MG63 (cell line): ENCODE data around the gene AKR1B1. TPM values are rescaled to one million over a fixed set of nuclear protein-coding genes. Genes with fewer than 3 reads are reported as not detected.

ENCODE experiments used
- DNase-seq: peaks from one replicate; pipeline ENCODE4 v3.0.0-alpha.2; 2020
- H3K27me3 ChIP-seq: fragments of 250-450 bp; sonication (Bioruptor Pico); 2 replicates; pipeline ENCODE4 v1.5.1; 2020; ENCODE audit warnings: mild to moderate bottlenecking, moderate library complexity
- H3K36me3 ChIP-seq: fragments of 250-450 bp; sonication (Bioruptor Pico); 2 replicates; pipeline ENCODE4 v1.5.1; 2020; ENCODE audit warnings: mild to moderate bottlenecking, moderate library complexity
- H3K4me3 ChIP-seq: fragments of 250-450 bp; sonication (Bioruptor Pico); 2 replicates; pipeline ENCODE4 v1.5.1; 2020; ENCODE audit warnings: mild to moderate bottlenecking, moderate library complexity
- H3K9me3 ChIP-seq: fragments of 250-450 bp; sonication (Bioruptor Pico); 2 replicates; pipeline ENCODE4 v1.5.1; 2020; ENCODE audit warnings: mild to moderate bottlenecking, moderate library complexity
- total RNA-seq: library from RNA; depleted of rRNA; stranded (reverse); fragments of >200 nt; shearing (Covaris generic); gene quantifications from 2 replicates; pipeline ENCODE4 v1.2.3, GENCODE V29; 2014; ENCODE audit warnings: low replicate concordance

Gene AKR1B1
- total RNA-seq, 1 experiment from 2014 or later, result 89.3 TPM

DNA sequence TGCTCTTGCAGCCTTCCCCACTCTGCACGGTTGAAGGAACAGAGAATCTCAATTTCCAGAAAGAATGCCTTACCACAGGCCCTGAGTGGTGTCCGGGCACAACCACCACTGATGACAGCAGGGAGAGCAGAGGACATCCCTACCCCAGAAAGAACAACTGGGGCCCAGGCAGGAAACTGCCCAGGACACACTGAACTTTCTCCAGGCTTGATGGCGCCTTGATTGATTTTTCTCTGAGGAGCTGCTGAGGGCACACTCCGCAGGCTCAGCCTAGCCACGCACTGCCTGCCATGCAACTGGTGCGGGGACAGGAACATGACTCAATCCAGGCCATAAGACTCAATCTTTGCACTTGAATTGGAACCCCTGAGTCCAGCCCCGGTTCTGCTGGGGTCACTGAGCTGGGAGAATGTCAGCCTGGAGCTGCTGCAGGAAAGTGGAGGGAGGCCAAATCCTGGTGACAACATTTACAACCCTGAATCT, 5.9 kb downstream of the AKR1B1 start:
- Histone ChIP-seq H3K4me3 (no peak overlapping the region), H3K9me3 (no peaks in the 10 kb centered on the region), H3K36me3 (peaks cover 8% of the 10 kb centered on the region), H3K27me3 (no peaks in the 10 kb centered on the region)
- DNase-seq, result no peak

DNA sequence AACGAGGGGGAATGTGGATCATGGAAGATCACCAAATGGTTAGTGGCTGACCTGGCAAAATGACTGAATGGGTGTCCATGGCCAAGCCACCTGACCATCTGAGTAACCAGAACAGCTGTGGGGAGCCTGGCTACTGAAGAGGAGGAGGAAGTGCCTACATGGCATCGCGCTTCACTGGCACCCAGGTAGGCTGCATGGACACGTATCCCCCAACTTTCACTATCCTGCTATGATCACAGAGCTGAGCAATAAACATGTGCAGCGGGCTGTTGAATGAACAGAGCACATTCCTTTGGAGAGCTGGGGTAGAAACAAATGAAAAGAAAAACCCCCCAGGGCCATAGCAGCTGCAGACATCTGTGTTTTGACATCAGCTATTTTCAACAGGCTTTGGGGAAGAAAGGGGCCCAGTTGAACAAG, 6.5 kb downstream of the AKR1B1 start:
- Histone ChIP-seq H3K36me3 (peaks cover 14% of the 10 kb centered on the region), H3K9me3 (no peaks in the 10 kb centered on the region), H3K27me3 (no peaks in the 10 kb centered on the region), H3K4me3 (no peak overlapping the region)
- no peak for DNase-seq

DNA sequence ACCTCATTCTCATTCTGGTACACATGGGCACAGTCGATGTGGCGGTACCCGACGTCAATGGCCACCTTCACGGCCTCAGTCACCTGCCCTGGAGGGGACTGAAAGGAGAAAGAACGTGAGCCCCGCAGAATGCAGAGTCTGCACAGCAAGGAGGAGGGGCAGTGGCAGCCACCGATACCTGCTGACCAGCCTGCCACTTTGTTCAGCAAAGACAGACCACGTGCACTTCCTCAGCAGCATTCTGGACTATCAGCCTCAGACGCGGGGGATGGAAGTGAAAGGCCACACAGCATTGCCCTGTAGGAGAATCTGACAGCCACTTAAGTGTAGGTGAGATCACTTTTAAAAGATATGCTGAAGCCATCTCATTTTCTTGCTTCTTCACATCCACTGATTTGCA, 7.2 kb downstream of the AKR1B1 start:
- peaks cover 22% of the 10 kb centered on the region for H3K36me3 ChIP-seq
- H3K27me3 ChIP-seq, result no peaks in the 10 kb centered on the region
- no peak for DNase-seq
- H3K9me3 ChIP-seq, result no peaks in the 10 kb centered on the region
- no peak overlapping the region for H3K4me3 ChIP-seq

DNA sequence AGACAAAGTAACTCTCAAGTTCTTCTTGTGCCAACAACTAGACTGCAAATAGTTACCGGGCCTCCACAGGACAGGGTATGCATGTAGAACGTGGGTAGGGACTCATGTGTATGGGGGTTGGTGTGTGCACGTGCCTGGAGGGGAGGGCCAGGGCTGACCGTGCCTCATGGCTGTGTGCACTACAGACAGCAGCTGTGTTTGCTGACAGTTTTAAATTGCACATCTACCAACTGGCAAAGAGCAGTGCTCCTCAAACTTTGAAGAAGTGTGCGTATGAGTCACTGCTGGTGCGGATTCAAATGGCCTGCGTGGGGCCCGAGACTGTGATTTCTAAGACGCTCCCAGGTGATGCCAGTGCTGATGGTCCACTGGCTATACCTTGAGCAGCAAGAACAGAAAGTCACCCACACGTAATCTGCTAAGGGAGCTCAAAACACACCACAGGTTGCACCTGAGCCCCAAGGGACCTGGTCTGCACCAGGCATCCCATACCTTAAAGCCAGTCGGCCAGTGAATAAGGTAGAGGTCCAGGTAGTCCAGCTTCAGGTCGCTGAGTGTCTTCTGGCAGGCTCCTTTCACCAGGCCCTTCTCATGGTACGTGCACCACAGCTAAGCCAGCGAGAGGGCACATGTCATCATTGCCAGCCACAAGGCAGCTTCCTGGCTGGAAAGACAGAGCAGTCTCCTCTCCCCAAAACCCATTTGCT, 8.5 kb downstream of the AKR1B1 start:
- peaks cover 22% of the 10 kb centered on the region for H3K36me3 ChIP-seq
- no peaks in the 10 kb centered on the region for H3K27me3 ChIP-seq
- H3K4me3 ChIP-seq, result no peak overlapping the region
- H3K9me3 ChIP-seq, result no peaks in the 10 kb centered on the region
- peak; percentile 42 for DNase-seq

DNA sequence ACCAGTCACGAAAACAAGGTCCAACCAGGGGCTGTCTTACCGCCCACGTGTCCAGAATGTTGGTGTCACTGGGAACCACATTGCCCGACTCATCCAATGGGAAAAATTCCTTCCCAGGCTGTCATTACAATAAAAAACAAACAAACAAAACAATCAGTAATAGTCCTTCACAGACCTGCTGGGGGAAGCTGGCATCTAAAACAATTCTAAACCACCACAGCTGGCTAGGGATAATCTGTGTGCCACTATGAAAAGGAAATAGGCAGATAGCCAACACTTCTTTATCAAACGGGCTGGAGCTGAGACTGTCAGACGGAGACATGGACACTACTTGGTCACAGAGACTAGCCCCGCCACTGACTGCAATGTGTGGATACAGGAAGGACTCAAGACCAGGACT, 9.2 kb downstream of the AKR1B1 start:
- peaks cover 22% of the 10 kb centered on the region for H3K36me3 ChIP-seq
- H3K27me3 ChIP-seq, result no peaks in the 10 kb centered on the region
- H3K4me3 ChIP-seq, result no peak overlapping the region
- peak; percentile 55 for DNase-seq
- no peaks in the 10 kb centered on the region for H3K9me3 ChIP-seq

DNA sequence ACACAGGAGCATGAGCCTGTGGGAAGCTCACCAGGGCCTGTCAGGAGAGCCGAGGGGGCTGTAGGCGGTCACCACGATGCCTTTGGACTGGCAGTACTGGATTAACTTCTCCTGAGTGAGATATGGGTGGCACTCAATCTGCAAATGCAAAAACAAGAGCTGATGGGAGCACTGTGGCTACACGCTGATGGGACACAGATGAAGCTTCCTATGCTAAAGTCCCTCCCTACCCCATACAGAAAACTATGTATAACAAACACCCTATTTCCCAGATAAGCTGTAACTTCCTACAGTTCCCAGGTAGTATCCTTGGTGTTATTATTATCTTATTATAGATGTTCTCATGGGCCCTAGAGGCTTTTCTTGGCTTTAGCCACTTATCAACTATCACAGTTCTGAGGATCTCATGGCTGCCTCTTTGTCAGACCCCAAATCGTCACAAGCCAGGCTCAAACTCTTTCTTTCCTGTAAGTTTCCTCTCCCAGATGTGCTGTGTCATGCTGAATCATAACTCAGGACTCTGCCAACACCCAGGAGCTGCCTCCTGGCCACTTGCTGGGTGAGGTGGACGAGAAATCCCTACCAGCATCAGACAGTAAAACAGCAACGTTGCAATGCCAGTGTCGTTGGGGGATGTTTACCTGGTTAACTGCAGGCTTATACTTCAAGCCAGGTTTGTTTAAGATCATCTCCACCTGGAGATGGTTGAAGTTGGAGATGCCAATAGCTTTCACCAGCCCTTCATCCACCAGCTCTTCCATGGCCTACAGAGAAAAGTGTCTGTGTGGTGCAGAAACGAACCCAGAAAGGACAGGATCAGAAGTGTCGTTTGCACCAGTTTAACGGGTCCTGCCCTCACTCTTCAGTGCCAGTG, 10.3 kb downstream of the AKR1B1 start:
- peak; percentile 86 for DNase-seq
- Histone ChIP-seq H3K4me3 (no peak overlapping the region), H3K27me3 (no peaks in the 10 kb centered on the region), H3K36me3 (peaks cover 22% of the 10 kb centered on the region), H3K9me3 (no peaks in the 10 kb centered on the region)

DNA sequence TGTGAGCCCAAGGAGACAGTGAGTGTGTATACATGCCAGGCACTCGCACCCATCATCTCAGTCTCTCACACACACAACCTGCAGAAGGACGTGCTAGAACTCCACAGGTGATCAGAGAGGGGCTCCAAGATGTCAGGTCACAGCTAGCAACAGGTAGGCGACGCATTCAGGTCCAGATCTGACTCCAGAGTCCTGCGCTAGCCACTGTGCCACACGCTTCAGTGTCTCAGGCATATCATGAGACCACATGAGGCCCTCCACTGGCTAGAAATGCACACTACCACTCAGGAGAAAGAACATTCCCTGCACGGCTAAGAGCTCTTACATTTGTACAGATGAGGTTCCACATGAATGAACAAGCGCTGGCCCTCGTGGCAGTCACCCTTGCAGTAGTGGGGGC, 11.5 kb downstream of the AKR1B1 start:
- Histone ChIP-seq H3K36me3 (peaks cover 22% of the 10 kb centered on the region), H3K4me3 (no peak overlapping the region), H3K27me3 (no peaks in the 10 kb centered on the region), H3K9me3 (no peaks in the 10 kb centered on the region)
- DNase-seq, result no peak

DNA sequence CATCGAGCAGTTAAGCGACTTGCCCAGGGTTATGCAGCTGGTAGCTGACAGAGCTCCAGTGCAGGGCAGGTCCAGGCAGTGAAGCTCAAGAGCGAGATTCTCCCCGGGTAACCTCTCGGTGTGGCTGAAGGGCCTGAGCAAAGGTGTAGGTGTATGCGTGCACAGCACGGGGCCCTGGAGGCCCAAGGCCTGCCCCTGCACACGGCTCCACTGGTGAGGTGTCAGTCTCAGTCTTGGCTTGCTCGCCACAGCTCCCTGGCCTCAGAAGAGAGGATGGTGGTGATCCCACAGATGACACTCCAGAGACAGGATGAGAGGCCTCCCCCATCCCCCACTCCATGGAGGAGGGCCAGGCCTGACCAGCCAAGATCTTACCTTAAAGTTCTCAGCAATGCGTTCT, 12.0 kb downstream of the AKR1B1 start:
- H3K9me3 ChIP-seq, result no peaks in the 10 kb centered on the region
- no peak overlapping the region for H3K4me3 ChIP-seq
- no peaks in the 10 kb centered on the region for H3K27me3 ChIP-seq
- DNase-seq, result no peak
- peaks cover 22% of the 10 kb centered on the region for H3K36me3 ChIP-seq

DNA sequence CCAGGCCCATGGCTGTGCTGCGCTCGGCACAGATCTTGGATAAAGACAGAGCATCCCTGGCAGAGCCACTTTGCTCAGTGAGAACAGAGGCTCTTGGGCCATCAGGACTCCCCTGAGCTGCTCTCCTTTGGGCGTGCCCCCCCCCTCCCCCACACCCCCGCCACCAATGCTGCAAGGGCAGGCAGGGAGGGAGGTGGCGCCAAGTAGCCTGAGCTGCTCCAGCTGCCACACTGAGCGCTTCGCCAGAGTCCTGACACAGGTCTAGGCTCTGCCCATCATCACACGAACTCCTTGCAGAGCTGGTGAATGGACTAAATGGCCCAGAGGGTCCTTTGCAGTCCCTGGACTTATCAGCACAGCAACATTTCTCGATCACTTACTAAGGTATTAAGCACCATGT, 12.5 kb downstream of the AKR1B1 start:
- peaks cover 22% of the 10 kb centered on the region for H3K36me3 ChIP-seq
- no peaks in the 10 kb centered on the region for H3K27me3 ChIP-seq
- no peak overlapping the region for H3K4me3 ChIP-seq
- no peak for DNase-seq
- no peaks in the 10 kb centered on the region for H3K9me3 ChIP-seq

DNA sequence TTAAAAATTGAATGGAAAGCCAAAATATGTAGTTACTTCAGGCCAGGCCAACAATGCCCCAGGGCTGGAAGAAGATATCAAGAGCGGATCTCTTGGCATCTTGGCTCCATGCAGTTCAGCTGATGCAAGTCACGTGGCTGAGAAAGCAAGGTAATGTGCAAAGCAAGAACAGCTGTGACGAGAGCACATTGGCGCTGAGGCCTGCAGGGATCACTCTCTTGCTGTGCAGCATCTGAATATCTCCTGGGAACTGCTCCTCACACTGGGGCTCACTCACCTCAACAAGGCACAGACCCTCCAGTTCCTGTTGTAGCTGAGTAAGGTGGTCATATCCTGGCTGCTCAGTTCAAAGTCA, 14.0 kb downstream of the AKR1B1 start:
- Histone ChIP-seq H3K36me3 (peaks cover 22% of the 10 kb centered on the region), H3K9me3 (no peaks in the 10 kb centered on the region)

DNA sequence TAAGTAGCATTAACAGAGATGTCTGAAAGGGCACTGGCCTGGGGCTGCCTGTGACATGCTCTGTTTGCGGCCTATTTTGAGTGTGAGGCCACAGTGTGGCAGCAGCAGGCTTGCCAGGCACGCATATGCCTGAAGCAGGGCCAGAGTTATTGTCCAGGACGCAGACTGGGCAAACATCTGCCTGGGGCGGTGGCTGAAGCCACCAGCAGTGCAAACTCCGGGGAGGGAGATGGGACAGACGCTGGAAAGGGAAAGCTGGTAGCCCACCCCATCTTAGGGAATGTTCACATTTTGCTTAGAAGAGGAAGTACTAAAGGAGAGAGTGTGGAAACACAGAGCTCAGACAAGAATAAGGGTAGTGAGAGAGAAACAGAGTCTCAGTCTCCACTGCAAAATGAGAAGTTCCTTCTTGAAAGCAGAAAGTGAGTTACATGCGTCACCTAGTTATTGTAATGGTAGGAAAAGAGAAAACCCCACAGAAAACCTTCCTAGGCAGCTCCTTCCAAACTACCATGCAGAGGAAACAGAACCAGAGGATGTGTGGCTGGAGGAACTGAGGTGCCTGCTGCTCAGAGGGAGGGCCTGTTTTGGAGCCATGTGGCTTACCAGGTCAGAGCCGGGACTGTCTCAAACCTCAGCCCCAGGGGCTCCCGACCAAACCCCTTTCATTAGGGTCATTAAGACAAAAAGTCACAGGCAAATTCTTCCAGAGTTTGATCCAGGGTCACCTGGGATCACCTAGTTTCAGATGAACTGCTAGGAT, 14.5 kb downstream of the AKR1B1 start:
- H3K9me3 ChIP-seq, result no peaks in the 10 kb centered on the region
- H3K4me3 ChIP-seq, result no peak overlapping the region
- DNase-seq, result no peak
- H3K36me3 ChIP-seq, result peaks cover 22% of the 10 kb centered on the region
- no peaks in the 10 kb centered on the region for H3K27me3 ChIP-seq

More for the DNA sequence above, 14.0 kb downstream of the AKR1B1 start:
- DNase-seq, result no peak
- H3K27me3 ChIP-seq, result no peaks in the 10 kb centered on the region
- H3K4me3 ChIP-seq, result no peak overlapping the region

DNA sequence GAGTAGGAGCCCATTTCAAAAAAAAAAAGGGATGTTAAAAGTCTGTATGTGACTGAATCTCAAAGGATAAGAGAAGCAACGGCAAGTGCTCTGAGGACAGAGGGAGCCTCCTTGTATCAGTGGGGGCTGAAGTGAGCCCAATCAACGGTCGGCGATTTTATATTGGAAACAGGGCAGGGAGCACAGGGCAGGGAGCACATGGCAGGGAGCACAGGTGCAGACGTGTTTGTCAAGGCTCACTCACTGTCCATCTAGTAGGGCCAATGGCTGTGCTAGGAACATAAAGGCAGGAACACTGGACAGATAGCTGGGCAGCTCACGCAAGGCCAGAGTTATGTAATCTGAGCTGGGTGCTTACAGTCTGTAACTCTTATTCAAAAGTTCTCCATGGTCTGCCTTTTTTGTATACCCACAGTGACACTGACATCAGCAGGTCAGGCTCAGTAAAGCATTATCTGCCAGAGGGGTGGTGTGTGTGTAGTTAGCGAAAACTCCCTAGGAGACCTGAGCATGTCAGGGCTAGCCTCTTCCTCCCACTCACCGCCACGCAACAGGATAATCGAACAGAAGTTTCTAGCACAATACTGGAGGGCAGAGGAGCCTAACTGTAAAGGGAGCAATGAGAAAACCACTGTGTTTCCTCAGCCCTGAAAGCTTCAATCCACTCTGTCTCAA, 15.4 kb downstream of the AKR1B1 start:
- H3K9me3 ChIP-seq, result no peaks in the 10 kb centered on the region
- DNase-seq, result no peak
- H3K36me3 ChIP-seq, result peaks cover 18% of the 10 kb centered on the region
- no peak overlapping the region for H3K4me3 ChIP-seq
- no peaks in the 10 kb centered on the region for H3K27me3 ChIP-seq

DNA sequence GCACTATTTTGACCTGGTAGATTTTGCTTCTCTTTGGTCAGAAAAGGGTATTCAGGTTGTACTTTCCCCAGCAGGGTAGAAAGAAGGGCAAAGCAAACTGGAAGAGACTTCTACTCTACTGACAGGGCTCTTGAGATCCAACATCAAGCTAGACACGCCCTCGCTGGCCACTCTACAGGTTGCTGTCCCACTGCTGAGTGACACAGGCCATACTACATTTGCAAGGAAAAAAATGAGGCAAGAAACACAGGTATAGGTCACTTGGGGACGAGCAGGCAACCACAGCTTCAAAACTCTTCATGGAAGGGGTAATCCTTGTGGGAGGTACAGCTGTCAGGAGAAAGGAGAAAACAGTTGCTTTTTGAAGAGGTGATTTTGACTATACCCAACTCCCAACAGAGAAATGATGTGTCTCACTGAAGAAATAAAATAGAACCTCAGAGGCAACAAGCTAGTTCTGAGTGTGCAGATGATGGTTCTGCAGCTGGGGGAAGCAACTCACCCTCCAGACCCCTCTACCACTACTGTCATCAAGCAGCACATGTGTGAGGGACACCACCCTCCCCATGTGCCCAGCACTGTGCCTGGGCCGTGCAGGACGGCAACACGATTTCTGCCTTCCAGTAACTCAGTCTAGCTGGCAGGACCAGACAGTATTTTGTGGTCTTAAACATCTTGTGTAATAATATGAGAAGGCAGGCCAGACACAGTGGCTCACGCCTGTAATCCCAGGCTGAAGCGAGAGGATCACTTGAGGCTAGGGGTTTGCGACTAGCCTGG, 16.3 kb downstream of the AKR1B1 start:
- Histone ChIP-seq H3K9me3 (no peaks in the 10 kb centered on the region), H3K36me3 (peaks cover 10% of the 10 kb centered on the region), H3K4me3 (no peak overlapping the region), H3K27me3 (no peaks in the 10 kb centered on the region)
- DNase-seq, result no peak

DNA sequence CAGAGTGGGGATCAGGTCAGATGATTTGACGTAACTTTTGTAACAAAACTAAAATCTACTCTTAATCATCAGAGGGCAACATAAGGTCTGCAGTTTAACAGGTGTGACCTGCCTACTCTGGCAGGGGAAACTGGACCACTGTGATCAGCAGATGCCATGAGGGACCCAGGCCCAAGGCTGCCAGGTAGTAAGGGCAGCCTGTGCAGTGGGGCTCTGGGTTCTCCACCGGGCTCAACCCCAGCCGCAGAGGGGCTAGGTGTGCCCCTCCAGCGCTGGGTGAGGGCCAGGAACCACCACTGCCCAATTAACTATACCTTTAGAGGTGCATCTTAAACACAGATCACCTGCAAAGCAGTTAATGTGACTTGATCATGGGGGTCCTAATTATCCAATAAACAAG, 17.6 kb downstream of the AKR1B1 start:
- no peaks in the 10 kb centered on the region for H3K27me3 ChIP-seq

DNA sequence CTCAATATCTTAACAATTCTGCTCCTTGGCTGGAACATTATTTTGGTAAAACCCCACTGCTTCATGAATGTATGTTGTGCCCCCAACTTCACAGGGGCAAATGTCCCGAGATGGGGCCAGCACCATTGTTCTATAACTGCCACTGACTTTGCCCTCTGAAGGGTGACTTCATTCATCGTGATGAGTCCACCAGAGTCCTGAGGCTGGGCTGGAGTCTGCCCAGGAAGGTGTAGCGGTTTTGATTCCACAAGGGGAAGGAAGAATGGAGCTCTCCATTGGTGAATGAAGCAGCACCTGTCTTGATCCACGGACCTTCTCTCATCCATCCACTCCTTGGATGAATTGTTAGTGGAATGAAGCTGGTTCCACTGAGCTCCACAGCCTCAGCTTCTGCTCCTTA, 18.4 kb downstream of the AKR1B1 start:
- H3K4me3 ChIP-seq, result no peak overlapping the region
- DNase-seq, result no peak
- H3K9me3 ChIP-seq, result no peaks in the 10 kb centered on the region
- no peaks in the 10 kb centered on the region for H3K36me3 ChIP-seq
- no peaks in the 10 kb centered on the region for H3K27me3 ChIP-seq

More for the DNA sequence above, 17.6 kb downstream of the AKR1B1 start:
- DNase-seq, result no peak
- Histone ChIP-seq H3K9me3 (no peaks in the 10 kb centered on the region), H3K4me3 (no peak overlapping the region), H3K36me3 (no peaks in the 10 kb centered on the region)

DNA sequence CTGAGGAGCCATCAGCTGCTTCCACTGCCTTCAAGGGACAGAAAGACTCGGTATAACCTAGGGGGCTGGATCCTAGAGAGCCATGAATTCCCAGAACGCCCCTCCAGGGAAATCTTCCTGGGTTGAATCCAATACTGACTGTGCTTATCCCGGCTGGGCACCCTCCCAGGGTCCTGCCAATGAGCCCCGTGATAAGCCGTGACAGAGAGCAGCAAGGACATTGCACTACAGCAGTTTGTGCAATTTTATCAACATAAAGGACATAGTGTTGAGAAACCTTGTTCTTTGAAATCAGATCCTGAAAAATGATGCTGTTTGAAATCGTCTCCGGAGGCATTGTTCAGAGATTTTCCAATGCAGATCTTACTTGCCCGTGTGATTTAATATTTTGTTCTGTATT, 18.8 kb downstream of the AKR1B1 start:
- Histone ChIP-seq H3K9me3 (no peaks in the 10 kb centered on the region), H3K27me3 (no peaks in the 10 kb centered on the region), H3K36me3 (no peaks in the 10 kb centered on the region), H3K4me3 (no peak overlapping the region)
- DNase-seq, result no peak
